Thoracic aorta (tissue), 2 donors: Measurements from ENCODE around the gene C13orf42. TPM values are rescaled to one million over a fixed set of nuclear protein-coding genes. Genes with fewer than 3 reads are reported as not detected.
A peak's percentile ranks its signal among the peaks of the same experiment; 100 is the strongest.

Experiments used
- ATAC-seq: fragments of 150-250 bp; one replicate; pipeline ENCODE4 v1.8.0; 2017; ENCODE audit warnings: low read depth; ENCODE audit not compliant: insufficient number of reproducible peaks, low FRiP score
- DNase-seq: peaks from one replicate; pipeline ENCODE4 v3.0.0-alpha.2; 2020; ENCODE audit warnings: low spot score
- H3K27ac ChIP-seq, 2 donors: fragments of 200-600 bp; sonication (generic); 1 replicate in 1 of 2; 2 replicates in 1 of 2; pipeline ENCODE4 v1.5.1; 2016; ENCODE audit warnings: mild to moderate bottlenecking in 2 of 2, moderate library complexity in 2 of 2
- H3K27me3 ChIP-seq: fragments of 200-600 bp; sonication (generic); replicated peaks from 2 replicates; pipeline ENCODE4 v1.6.0; 2016; ENCODE audit warnings: mild to moderate bottlenecking; ENCODE audit not compliant: insufficient read depth
- H3K36me3 ChIP-seq: fragments of 200-600 bp; sonication (generic); one replicate; pipeline ENCODE4 v1.5.1; 2016
- H3K4me1 ChIP-seq, 2 donors: fragments of 200-600 bp; sonication (generic); 1 replicate in 1 of 2; 2 replicates in 1 of 2; pipeline versions ENCODE4 v1.5.1 to v1.6.0; 2016; ENCODE audit warnings: low read depth in 2 of 2, mild to moderate bottlenecking in 1 of 2; ENCODE audit not compliant: control insufficient read depth in 1 of 2
- H3K4me3 ChIP-seq: fragments of 200-600 bp; sonication (generic); 2 replicates; pipeline ENCODE4 v1.5.1; 2016; ENCODE audit warnings: mild to moderate bottlenecking
- H3K9me3 ChIP-seq: fragments of 200-600 bp; sonication (generic); 2 replicates; pipeline ENCODE4 v1.5.1; 2016
- CTCF ChIP-seq: fragments of 200-600 bp; sonication (generic); IDR thresholded peaks from one replicate; pipeline ENCODE4 v1.5.1; 2019; ENCODE audit warnings: antibody characterized with exemption
- total RNA-seq, 2 donors: library from RNA; depleted of rRNA; stranded (reverse); fragments of >200 nt; gene quantifications; one replicate each; pipeline versions ENCODE4 v1.1.0 to v1.2.3, GENCODE V29; 2016

C13orf42 gene
- total RNA-seq, 2 donors from 2014 or later, result not detected

GRCh38 chr13:51070005-51070649, 40.9 kb downstream of the C13orf42 start:
- H3K36me3 ChIP-seq, result no peaks in the 10 kb centered on the region
- TF ChIP-seq CTCF, result peak; percentile 90
- DNase-seq (no peak), ATAC-seq (peak; percentile 47)
- no peak overlapping the region for H3K27ac ChIP-seq
- H3K4me3 ChIP-seq, result no peak overlapping the region
- H3K27me3 ChIP-seq, result no peaks in the 10 kb centered on the region
- peaks cover 0 to 3% of the 10 kb centered on the region in 2 donors for H3K4me1 ChIP-seq
- no peaks in the 10 kb centered on the region for H3K9me3 ChIP-seq

- Histone ChIP-seq H3K27ac (no peak overlapping the region), H3K4me3 (no peak overlapping the region), H3K4me1 (peaks cover 0 to 3% of the 10 kb centered on the region in 2 donors), H3K9me3 (no peaks in the 10 kb centered on the region), H3K27me3 (no peaks in the 10 kb centered on the region), H3K36me3 (no peaks in the 10 kb centered on the region)
- no peak for DNase-seq
- no peak for ATAC-seq
- TF ChIP-seq CTCF, result no peak
Observed at GRCh38 chr13:51068501-51068900, 42.6 kb downstream of the C13orf42 start.

- peaks cover 0 to 3% of the 10 kb centered on the region in 2 donors for H3K4me1 ChIP-seq
- no peaks in the 10 kb centered on the region for H3K36me3 ChIP-seq
- H3K4me3 ChIP-seq, result no peak overlapping the region
- no peak overlapping the region for H3K27ac ChIP-seq
- DNase-seq (no peak), ATAC-seq (no peak)
- no peak for TF ChIP-seq CTCF
- H3K9me3 ChIP-seq, result no peaks in the 10 kb centered on the region
- H3K27me3 ChIP-seq, result no peaks in the 10 kb centered on the region
Observed at GRCh38 chr13:51067706-51068105, 43.4 kb downstream of the C13orf42 start.

GRCh38 chr13:51067210-51067701, 43.8 kb downstream of the C13orf42 start:
- no peaks in the 10 kb centered on the region for H3K36me3 ChIP-seq
- no peaks in the 10 kb centered on the region for H3K9me3 ChIP-seq
- no peak overlapping the region for H3K4me3 ChIP-seq
- TF ChIP-seq CTCF, result no peak
- no peaks in the 10 kb centered on the region for H3K27me3 ChIP-seq
- no peak for DNase-seq
- H3K4me1 ChIP-seq, result peaks cover 0 to 3% of the 10 kb centered on the region in 2 donors
- no peak overlapping the region for H3K27ac ChIP-seq
- ATAC-seq, result no peak

GRCh38 chr13:51066091-51066831, 44.8 kb downstream of the C13orf42 start:
- TF ChIP-seq CTCF, result no peak
- Histone ChIP-seq H3K27ac (no peak overlapping the region), H3K9me3 (no peaks in the 10 kb centered on the region), H3K36me3 (no peaks in the 10 kb centered on the region), H3K27me3 (no peaks in the 10 kb centered on the region), H3K4me3 (no peak overlapping the region), H3K4me1 (peaks cover 0 to 3% of the 10 kb centered on the region in 2 donors)
- ATAC-seq (peak; percentile 39), DNase-seq (no peak)
